Suprapubic skin (tissue), 4 donors: ENCODE data around the gene CNTN4.

ENCODE experiments used
- POLR2A ChIP-seq, 2 donors: fragments of 450-650 bp; IDR thresholded peaks; one replicate each; pipeline ENCODE4 v1.6.1; 2017; ENCODE audit warnings: antibody characterized with exemption in 2 of 2, mild to moderate bottlenecking in 2 of 2, moderate library complexity in 2 of 2
- POLR2AphosphoS5 ChIP-seq, 3 donors: sonication (generic); formaldehyde crosslinking; IDR thresholded peaks; one replicate each; pipeline ENCODE4 v1.6.1; 2017; ENCODE audit warnings: antibody characterized with exemption in 3 of 3

DNA sequence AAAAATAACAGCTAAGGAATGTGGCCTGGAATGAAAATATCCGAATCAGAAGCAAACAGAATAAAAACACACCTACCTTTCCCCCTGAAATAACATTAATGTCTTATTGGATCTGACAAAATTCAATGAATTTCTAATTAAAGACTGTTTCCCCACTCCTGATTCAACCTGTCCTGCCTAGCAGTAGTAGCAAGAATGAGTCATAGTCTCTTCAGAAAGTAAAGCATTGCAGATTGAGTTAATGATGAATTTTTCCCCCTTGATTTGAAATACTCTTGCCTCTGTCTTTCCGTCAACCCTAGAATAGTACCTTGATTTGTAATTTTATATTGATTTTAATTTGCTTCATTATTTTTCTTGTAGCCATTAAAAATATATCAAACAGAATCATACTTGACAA, 212.4 kb downstream of the CNTN4 start:
- TF ChIP-seq POLR2A (IDR thresholded peaks at IDR 0.05): no peak
- no peak for TF ChIP-seq POLR2AphosphoS5 (IDR thresholded peaks at IDR 0.05)
